ENCODE data around the gene C7orf33.
"Not testable (repeated sequence)": the region's sequence is repeated elsewhere in the genome, so short reads cannot be mapped to it uniquely, and the experiment has no call there.

The C7orf33 gene

DNA sequence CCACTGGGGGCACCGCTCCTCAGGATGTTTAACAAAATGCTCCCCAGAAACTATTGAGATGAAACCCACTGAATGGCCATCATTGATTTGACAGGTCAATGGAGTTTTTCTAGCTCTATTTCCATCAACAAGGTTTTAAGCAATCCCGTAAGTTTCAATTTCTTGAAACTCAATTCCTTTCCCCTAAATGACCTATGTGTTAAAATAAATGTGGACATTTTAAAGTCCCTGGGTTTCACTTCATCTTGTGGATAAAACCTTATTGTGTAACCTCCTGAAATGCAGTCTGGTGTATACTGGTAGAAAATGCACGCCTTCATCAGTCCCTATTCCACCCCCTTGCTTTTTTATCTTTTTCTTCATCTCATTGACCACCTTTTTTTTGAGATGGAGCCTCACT, 8.9 kb upstream of the C7orf33 start:
- no peak for DNase-seq

DNA sequence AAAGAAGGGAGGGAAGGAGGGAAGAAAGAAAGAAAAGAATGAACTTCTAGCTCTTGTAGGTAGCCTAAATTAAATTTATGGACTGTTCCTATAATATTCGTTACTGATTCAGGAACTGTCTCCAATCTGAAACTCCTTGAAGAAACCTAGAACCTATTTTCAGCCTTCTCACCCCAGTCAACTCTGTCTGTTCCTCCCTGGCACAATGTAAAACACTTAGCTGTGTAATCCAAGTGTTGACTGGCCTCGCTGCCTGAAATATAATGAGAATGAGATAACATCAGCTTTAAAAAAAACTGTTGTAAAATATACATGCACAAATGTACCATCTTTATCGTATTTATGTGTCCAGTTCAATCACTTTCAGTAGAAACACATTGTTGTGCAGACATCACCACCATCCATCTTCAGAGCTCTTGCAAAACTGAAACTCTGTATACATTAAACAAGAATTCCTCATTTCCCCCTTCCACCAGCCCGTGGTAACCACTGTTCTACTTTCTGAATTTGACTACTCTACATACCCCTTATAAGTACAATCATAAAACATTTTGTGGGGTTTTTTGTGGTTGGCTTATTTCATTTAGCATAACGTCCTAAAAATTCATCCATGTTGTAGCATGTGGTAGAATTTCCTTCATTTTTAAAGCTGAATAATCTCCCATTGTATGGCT, 6.3 kb upstream of the C7orf33 start:
- DNase-seq = no peak

DNA sequence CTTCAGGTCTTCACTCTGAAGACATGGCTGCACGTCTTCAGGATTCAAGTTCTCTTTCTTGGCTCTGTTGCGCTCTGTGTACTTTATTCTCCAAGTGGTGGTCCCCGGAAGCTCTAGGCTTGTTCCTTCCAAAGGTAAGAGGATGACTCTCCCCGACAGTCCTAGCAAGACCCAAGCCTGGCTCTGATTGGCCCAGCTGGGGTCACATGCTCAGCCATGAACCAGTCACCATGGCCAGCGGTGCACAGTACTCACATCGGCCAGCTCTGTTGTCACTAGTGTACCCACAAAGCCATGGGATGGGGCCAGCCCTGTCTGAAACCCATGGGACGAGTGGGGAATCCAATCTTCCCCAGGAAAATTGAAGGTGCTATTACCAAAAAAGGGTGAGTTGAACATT, 5.2 kb upstream of the C7orf33 start:
- DNase-seq = no peak

DNA sequence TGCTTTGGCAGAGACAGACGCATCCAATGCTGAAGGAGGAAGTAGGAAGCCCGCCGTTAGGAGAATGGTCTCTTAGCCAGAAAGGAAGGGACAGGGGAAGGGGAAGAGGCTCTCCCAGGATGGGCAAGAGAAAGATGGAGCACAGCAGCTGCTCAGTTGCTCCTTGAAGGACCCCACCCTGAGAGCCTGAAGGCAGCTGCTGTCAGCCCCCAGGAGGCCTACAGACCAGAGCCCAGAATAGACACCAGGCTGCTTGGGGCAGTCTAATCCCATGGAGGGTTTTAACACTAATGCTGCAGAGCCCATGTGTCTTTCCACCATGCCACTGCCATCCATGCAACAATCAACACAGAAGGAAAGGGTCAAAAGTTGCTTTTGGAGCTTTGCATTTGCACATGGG, 3.5 kb upstream of the C7orf33 start:
- DNase-seq = no peak

DNA sequence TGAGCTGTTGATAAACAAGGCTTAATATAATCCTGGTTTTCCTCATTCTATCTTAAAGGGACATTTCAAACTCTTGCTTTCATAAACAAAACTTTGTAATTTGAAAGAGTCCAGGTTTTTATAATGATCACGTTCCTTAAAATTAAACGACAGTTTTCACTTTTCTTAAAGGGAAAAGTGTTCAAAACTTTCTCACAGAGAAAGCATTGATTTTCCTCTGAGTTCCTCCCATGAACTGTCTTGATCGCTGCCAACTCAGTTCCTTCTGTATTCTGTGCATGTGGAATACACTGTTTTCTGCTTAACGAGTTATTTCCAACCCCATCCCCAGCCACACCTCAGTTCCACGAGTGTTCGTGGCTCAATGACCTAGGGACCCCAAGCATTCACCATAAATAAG, 2.4 kb upstream of the C7orf33 start:
- DNase-seq = no peak

DNA sequence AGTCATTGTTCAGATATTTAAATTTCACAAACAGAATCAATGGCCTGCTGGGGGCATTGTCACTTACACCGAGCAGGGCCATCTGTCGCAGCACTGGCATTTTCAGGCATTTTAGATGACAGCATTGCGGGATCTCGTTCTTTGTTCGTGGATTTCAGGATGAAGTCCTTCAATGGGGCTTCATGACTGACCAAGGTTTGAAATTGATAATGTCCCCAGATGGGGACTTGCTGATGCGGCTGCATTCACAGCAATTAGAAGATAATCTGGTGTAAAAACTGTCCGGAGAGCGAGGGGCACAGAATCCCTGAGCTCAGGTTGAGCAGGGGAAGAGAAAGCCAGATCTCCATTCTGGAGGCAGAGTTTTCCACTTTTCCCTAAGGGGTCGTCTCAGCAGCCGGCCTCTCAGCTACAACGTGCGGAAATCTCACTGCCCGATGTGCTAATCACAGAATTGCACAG, 1.9 kb upstream of the C7orf33 start:
- DNase-seq = no peak

DNA sequence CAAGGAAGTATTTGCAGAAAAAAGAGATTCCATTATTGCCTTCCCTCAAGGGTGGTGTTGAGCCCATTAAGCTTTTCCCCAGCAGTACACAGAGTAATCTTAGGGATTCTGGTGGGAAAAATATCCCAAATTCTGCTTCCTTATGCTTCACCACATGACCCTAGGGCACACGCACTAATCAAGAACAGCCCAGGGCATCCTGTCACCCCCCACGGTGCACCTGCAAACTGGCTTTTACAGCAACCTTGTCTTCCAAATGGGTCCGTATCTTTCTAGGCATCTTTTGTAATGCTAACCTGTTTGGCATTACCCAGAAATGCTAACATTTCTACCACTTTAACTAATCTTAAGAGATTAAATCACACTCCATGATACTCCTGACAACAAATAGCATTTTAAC, 926 bp upstream of the C7orf33 start:
- no peak for DNase-seq

DNA sequence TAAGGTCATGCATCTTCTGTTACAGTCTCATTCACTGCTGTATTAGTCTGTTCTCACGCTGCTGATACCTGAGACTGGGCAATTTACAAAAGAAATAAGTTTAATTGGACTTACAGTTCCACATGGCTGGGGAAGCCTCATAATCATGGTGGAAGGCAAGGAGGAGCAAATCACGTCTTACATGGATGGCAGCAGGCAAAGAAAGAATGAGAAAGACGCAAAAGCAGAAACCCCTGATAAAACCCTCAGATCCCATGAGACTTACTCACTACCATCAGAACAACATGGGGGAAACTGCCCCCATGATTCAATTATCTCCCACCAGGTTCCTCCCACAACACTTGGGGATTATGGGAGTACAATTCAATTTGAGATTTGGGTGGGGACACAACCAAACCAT, 5.8 kb downstream of the C7orf33 start:
- DNase-seq = not testable (repeated sequence)

DNA sequence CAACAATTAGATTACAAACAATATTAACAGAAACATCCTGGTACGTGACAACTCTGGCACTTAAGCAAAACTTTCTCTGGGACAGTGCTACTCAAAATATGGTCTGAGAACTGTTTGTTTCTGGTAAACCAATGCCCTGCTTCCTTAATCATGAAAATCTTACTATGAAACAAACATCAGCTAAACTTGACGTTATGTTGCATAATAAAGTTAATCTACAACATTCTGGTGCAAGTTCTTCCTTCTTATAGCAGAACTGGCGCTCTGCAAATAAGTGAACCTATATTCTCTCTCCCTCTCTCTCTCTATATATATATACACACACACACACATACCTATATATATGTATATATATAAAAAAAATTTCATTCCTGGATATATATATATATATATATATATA, 7.8 kb downstream of the C7orf33 start:
- DNase-seq = no peak

DNA sequence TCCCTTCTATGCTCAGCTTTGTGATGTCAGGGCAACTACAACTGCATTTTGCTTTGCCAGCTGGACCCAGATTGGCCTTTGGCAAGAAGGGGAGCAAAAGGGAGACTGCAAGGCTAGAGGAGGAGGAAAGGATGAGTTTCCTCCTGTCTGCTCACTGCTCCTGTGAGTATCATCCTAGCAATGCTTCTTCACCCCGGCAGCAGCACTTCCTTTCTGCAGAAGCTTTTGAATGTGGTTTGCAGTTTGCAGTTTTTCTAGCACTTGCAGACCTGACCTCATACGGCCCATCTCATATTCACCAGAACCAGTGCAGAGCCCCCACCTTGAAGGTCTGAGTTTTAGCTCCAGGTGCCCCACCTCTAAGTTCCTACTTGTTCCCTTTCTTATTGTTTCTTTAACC, 14.8 kb downstream of the C7orf33 start:
- no peak for DNase-seq

DNA sequence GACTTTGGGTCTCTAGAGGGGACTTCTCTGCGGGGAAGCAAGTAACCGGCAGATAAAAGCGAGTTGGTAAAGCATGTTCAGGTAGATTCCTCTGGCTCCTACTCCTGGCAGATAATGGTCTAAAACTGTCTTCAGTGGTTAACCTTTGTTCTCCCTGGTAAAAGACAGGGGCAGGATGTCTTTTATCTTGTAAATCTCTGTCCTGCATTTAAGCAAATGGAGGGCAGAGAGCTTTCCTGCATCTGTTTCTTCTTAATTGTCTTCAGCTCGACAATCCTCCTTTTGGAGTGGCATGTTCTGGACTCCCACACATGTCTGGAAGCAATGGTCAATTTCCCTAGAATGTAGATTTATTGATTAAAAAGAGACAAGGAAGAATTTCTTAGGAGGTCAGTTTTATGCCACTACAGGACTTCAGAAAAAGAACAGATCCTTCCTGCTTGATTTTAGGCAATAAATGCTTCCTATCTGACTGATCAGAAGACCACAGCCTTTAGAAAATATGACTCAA, 16.6 kb downstream of the C7orf33 start:
- no peak for DNase-seq

DNA sequence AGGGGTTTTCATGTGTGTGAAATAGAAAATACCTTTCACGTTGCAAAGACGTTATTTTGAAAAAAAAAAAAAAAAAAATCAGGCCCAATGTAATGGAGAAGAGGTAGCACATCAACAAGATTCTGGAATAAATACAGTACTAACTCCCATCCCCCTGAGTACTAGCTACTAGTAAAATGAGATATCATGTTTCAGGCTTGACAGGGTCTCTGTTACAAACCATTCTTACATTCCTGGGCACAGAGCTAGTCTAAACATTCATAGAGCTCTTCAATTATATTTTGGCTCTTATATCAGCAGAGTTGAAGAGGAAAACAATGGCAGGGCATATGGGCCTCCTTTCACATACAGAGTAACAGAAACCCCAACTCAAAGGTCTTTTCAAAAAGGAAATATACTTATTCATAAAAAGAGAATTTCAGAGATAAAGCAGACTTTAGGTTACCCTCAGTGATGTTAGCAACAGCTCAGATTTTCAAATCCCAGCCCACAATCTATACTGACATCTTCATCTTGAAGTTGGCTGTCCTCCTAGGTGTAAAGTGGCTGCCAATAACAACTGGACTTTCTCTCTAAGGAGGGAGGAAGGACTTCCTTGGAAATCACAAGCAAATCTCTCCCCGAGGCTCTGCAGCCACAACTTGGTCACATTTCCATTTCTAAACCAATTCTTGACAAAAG, 18.6 kb downstream of the C7orf33 start:
- no peak for DNase-seq

DNA sequence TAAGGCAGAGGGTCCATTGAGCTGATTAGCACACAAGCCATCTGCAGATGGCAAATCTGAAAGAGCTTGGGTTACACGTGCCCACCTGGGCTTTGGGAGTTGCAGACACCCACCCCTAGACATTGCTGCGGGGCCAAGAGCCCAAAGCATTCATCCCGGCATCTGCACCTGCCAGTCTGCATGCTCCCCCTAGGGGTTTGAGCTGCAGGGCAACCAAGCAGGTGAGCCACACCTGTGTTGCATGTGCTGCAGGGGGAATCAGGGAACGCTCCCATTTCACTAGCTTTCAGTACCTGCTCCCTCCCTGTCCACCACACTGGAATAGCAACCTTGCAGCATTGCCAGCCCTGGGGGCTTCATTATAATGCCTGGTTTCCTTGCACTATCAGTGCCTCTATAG, 21.1 kb downstream of the C7orf33 start:
- DNase-seq = no peak

DNA sequence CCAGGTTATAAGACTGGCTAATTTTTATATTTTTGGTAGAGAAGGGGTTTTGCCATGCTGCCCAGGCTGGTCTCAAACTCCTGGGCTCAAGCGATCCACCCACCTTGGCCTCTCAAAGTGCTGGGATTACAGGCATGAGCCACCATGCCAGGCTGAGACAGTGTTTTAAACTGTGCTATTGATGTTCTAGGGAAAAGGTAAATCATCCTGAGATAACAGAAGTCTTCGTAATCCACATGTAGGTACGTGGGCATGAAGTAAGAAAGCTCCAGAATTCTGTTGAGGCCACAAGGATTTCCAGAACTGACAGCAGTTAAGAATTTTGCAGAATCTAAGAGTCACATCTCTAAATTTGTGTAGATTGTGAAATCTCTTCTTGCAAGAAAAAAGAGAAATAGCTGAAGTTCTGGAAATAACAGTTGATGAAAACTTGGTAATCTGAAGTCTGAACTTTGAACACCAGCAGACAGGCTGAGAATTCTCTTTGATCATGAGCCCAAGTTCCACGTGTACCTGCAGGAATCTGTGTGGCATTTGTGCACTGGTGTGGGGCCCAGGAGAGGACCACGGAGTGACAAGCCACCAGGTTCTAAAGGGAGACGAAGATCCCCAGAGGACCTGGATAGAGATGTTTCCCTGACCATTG, 24.6 kb downstream of the C7orf33 start:
- no peak for DNase-seq

DNA sequence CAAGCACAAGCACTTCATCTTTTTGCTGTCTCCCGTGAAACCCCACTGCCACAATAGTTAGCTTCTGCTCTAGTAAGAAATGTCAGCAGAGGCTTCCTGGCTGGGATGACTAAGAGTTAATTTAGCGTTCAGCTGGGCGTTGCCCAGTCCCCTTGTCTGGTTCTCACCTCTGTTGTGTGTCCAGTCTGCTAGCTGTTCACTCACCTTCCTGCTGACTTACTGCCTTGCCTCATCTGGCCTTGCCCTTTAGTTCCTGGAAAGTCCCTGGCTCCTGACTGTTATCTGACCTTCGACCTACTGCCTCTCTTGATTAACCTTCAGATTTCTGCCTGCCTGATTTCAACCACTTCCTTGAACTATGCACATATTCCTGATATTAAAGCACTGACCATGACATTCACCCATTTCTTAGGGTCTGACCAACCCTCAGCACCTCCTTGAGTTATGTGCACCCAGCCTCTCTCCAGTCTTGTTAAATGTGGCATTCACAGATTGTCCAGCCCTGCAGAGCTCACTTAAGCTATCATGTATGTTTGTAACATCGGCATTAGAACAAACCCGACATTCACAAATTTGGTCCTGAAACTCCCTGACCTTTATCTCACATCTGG, 30.3 kb downstream of the C7orf33 start:
- no peak for DNase-seq

DNA sequence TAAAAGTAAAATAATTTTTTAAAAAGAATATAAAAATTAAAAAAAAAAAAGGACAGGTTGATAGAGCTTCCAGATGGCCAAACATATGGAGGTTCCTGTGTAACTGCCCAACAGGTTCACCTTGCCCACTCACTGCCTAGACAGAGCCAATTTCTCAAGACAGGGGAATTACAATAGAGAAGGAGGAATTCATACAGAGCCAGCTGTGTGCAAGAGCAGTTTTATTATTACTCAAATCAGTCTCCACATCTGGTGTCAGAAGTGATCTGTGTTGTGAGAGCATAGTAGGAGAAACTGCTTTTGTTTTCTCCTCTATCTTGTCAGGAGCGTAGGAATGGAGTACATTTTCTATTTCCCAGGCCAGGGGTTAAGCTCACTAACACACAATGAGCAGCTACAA, 31.0 kb downstream of the C7orf33 start:
- DNase-seq = no peak

DNA sequence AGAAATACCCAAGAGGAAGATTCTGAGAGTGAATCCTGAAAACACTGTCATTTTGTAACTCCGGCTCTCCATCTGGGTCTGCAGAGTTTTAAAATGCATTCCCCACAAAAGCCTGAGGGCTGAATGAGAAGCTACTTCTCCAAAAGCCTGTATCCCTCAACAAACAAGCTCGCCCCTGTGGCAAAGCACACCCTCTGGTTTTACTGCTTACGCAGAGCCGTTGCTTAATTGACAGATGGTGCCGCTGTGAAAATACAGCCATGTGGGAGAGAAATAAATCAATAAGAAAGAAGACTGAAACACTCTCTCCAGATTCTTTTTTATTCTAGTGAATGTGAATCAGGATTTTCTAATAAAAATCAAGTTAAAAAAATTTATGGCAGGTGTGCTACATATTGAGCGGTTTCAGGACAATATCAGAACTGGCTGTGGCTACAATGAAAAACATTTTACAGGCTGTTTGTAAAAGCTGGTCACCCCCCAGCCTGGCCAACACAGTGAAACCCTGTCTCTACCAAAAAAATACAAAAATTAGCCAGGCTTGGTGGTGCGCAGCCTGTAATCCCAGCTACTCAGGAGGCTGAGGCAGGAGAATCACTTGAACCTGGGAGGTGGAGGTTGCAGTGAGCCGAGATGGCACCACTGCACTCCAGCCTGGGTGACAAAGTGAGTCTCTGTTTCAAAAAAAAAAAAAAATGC, 32.5 kb downstream of the C7orf33 start:
- no peak for DNase-seq

DNA sequence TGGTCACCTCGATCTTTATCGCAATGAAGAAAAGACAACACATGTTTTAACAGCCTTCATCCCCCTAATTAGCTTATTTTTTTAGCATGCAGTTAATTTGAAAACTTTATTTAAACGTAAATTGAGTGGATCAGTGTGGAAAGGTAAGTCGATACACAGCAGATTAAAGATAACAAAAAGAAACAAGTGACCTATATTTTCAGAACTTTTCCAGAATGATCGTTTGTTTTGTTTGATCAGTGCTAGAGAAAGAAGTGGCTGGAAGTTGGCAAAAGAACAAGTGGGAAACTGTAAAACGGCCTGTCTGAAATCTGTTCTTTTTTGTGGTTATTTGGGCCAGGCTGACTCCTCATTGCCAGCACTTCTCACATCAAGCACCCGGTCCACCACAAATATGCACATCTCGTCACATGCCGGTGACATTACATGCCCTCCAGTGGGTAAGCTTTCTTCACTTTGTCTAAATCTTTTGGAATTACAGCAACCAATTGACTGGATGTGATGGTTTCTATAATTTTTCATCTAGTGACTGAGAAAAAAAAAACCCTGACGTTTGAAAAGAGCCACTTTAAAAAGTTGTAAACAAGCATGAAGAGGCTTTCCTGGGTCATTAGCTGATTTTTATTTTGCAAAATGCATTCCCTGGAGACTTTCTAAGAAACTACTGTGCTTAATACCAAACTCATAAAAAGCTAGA, 33.2 kb downstream of the C7orf33 start:
- DNase-seq = no peak

DNA sequence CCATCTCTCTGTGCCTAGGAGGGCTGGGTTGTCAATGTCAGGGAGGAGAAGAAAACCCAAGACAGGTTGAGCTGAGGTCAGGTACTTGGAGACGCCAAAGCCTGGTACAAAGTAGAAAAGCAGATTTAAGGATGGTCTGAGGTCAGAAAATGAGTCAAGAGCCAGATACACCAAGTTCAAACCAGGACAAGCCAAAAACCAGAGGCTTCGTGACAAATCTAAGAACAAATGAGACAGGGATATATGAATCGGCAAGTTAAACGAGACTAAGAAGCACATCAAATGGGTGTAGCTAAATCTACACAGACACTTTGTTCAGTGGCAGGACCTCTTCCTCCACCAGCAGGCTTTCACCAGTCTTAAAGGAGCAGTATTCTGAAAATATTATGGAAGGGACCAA, 34.2 kb downstream of the C7orf33 start:
- DNase-seq = no peak

DNA sequence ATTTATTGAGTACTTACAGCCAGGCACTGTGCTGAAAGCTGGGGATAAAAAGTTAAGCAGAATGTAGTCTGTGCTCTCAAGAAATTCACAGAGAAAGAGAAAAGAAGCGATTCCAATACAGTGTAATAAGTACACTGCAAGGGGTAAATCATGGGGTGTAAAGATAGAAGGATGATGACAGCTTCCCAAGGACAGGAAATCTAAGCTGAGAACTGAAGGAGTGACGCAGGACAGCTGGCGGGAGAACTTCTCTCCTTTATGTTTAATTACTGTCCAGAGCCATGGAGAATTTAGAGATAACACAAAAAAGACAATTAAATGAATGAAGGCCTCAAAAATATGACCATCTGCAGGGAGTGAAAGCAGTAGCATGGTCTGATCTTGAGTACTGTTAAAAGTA, 34.8 kb downstream of the C7orf33 start:
- no peak for DNase-seq

DNA sequence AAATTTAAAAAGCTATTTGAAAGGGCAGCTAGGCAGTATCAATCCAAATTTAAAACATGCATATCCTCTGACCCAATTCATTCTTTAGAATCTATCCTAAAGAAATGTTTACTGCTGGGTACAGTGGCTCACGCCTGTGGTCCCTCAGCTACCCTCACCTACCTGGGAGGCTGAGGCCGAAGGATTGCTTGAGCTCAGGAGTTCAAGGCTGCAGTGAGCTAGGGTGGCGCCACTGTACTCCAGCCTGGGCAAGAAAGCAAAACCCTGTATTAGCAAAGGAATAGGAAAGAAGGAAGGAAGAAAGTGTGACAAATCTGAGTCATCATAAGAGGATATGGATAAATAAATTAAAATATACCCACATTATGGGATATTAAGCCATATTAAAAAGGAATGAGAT, 36.3 kb downstream of the C7orf33 start:
- no peak for DNase-seq

DNA sequence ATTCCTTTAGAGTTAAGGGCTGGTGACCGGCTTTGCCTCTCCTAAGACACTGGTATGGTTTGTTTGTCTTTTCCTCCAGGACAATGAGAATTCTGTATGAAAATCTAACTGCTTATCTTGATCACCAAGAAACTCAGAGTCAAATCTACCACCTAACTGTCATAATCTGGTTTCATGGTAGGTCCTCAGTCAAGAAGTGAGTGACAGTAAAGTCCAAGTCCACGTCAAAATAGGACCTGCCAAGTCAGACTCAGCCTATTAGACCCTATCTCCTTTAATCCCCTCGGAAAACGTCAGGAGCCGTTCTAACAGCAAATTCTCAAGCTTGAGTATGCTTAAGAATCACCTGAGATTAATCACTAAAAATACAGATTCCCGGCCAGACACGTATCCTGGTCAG, 37.4 kb downstream of the C7orf33 start:
- DNase-seq = no peak

Data from activated gamma-delta T cell (primary cell).